Brain microvascular endothelial cell (primary cell): ENCODE data around the gene CTNNA3.

Experiments used
- DNase-seq: peaks from one replicate; pipeline ENCODE4 v3.0.0-alpha.2; 2020
- H3K27ac ChIP-seq: fragments of 250-450 bp; sonication (Bioruptor Pico); 2 replicates; pipeline ENCODE4 v1.5.1; 2020; ENCODE audit warnings: mild to moderate bottlenecking, moderate library complexity
- H3K27me3 ChIP-seq: fragments of 250-450 bp; sonication (Bioruptor Pico); replicated peaks from 2 replicates; pipeline ENCODE4 v1.5.1; 2020; ENCODE audit warnings: mild to moderate bottlenecking
- H3K36me3 ChIP-seq: fragments of 250-450 bp; sonication (Bioruptor Pico); replicated peaks from 2 replicates; pipeline ENCODE4 v1.5.1; 2020; ENCODE audit warnings: mild to moderate bottlenecking
- H3K4me3 ChIP-seq: 2 replicates; pipeline ENCODE4 v1.5.1; 2011; ENCODE audit warnings: low read depth, mild to moderate bottlenecking, control low read depth, low read length, moderate library complexity
- in situ Hi-C: cut with HindIII; loops from 2 replicates; pipeline ENCODE4 v1.10.0; 2017; ENCODE audit warnings: low sequenced_read_pairs, low pct_ligation_motif_present
- TF ChIP-seq, protein P1 (sequence below): IDR thresholded peaks from 2 replicates; pipeline ENCODE4 v1.5.1; 2011; ENCODE audit warnings: low read depth, mild to moderate bottlenecking, moderate library complexity, low read length, control low read depth, inconsistent platforms; ENCODE audit errors: missing control alignments

The CTNNA3 gene

DNA sequence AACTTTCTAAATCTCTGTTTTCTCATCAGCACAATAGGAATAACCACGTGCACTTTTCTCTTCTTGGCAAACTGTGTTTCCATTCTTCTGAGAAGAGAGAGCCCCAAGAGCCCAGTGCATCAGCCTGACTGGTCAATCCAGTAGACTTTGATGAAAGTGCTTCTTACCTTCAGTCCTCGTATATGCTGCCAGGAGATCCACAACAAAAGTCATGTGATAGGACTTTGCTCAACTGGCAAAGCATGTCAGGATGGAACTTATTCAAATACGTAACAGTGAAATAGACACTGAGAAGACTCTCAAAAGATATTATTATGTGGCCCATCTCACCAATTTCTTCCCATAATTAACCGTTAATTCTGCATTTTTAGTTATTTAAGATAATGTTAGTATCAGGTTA is 1801.6 kb downstream of the CTNNA3 start:
- in situ Hi-C loops = no loop called here
- H3K36me3 ChIP-seq = no peaks in the 10 kb centered on the region
- H3K27me3 ChIP-seq = no peaks in the 10 kb centered on the region
- TF ChIP-seq, protein P1, sequence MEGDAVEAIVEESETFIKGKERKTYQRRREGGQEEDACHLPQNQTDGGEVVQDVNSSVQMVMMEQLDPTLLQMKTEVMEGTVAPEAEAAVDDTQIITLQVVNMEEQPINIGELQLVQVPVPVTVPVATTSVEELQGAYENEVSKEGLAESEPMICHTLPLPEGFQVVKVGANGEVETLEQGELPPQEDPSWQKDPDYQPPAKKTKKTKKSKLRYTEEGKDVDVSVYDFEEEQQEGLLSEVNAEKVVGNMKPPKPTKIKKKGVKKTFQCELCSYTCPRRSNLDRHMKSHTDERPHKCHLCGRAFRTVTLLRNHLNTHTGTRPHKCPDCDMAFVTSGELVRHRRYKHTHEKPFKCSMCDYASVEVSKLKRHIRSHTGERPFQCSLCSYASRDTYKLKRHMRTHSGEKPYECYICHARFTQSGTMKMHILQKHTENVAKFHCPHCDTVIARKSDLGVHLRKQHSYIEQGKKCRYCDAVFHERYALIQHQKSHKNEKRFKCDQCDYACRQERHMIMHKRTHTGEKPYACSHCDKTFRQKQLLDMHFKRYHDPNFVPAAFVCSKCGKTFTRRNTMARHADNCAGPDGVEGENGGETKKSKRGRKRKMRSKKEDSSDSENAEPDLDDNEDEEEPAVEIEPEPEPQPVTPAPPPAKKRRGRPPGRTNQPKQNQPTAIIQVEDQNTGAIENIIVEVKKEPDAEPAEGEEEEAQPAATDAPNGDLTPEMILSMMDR = no peak
- no peak for DNase-seq
- H3K4me3 ChIP-seq = no peak overlapping the region
- no peak overlapping the region for H3K27ac ChIP-seq

GRCh38 chr10:65893676-65894075 is 1802.3 kb downstream of the CTNNA3 start:
- Histone ChIP-seq H3K36me3 (no peaks in the 10 kb centered on the region), H3K4me3 (no peak overlapping the region), H3K27ac (no peak overlapping the region), H3K27me3 (no peaks in the 10 kb centered on the region)
- in situ Hi-C loops = no loop called here
- TF ChIP-seq, protein P1 = no peak
- DNase-seq = no peak

GRCh38 chr10:65892284-65892683 is 1803.7 kb downstream of the CTNNA3 start:
- no peaks in the 10 kb centered on the region for H3K27me3 ChIP-seq
- H3K36me3 ChIP-seq = no peaks in the 10 kb centered on the region
- in situ Hi-C loops = no loop called here
- H3K4me3 ChIP-seq = no peak overlapping the region
- TF ChIP-seq, protein P1 = no peak
- no peak for DNase-seq
- H3K27ac ChIP-seq = no peak overlapping the region

GRCh38 chr10:65891073-65891981 is 1804.7 kb downstream of the CTNNA3 start:
- Histone ChIP-seq H3K4me3 (no peak overlapping the region), H3K27me3 (no peaks in the 10 kb centered on the region), H3K36me3 (no peaks in the 10 kb centered on the region), H3K27ac (no peak overlapping the region)
- in situ Hi-C loops = no loop called here
- TF ChIP-seq, protein P1 = no peak
- DNase-seq = no peak

DNA sequence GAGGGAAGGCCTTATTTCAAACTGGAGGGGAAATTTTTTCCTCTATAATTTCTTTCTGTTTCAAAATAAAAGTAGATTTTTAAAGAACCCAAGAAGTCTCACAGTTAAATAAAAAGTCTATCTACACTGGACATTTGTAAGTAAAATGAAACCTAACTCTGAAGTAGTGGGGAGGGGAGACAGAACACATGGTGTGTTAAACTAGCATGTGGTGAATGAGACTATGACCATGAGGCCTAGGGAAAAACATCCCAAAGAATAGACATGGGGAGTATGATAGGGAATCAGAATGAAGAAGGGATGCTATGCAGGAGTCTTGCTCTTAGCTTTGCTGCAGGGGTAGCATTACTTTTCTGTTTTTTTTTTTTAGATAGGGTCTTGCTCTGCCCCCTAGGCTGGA is 1831.5 kb downstream of the CTNNA3 start:
- TF ChIP-seq, protein P1 = no peak
- in situ Hi-C loops = no loop called here
- no peak overlapping the region for H3K4me3 ChIP-seq
- DNase-seq = no peak
- no peak overlapping the region for H3K27ac ChIP-seq
- H3K27me3 ChIP-seq = no peaks in the 10 kb centered on the region
- no peaks in the 10 kb centered on the region for H3K36me3 ChIP-seq
